GM18526 (cell line): ENCODE measurements around the gene PAX6.

Source experiments
- POLR2A ChIP-seq: IDR thresholded peaks from 3 replicates; pipeline ENCODE4 v1.6.1; 2011; ENCODE audit not compliant: insufficient read length; ENCODE audit errors: extremely low read depth

PAX6 gene

DNA sequence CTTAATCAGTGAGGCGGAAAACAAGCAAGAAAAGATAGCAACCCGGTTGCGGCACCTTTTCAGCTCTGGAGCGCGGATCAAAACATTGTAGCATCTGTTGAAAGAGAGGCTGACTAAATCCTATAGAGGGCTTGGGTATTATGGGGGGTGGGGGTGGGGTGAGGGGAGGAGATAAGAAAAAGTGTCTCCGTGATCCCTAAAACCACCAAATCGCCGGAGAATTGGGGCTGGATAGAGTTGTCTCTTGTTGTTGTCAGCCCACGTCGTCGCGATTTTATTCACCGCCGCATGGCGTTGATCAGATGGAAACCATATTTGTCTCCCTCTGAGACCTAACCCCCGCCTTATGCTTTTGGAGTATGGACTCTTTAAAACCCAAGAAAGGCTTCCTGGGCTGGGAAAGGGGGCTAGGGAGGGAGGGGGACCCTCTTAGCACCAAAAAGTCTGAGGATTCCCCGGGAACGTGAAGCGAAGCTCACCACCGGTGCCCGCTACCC lies 13.0 kb downstream of the PAX6 start:
- no peak for TF ChIP-seq POLR2A

- no peak for TF ChIP-seq POLR2A
These were observed 13.7 kb downstream of the PAX6 start for GRCh38 chr11:31797190-31798056.

DNA sequence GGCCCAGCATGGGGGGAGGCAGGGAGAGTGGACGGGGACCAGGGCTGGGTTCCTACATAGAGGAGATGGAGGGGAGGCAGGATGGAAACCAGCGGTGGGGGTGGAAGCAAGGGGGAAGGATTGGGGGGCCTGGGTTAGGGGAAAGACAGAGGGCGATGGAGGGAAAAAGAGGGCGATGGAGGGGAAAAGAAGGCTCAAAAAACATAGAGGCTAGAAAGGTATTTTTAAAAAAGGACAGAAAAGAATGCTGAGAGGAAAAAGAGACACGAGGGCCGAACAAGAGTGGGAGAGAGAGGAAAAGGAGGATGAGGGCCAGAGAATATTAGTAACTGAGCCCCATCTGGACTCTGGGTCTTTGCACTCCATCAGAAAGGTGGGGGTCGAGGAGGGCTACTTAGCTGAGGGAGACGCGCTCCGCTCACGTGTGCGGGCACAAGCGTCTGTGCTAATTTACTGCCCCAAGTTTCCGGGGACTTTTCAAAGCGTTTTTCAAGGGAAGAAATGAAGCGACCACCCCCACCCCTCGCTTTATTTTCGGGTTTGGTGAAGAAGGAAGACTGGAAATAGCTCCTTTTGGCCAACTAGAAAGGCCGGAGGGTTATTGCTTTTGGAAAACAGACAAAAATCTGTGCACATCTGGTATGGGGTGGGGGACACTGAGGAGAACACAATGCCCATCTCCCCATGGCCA lies 14.5 kb downstream of the PAX6 start:
- TF ChIP-seq POLR2A, result no peak

GRCh38 chr11:31795706-31796498 lies 15.2 kb downstream of the PAX6 start:
- no peak for TF ChIP-seq POLR2A

DNA sequence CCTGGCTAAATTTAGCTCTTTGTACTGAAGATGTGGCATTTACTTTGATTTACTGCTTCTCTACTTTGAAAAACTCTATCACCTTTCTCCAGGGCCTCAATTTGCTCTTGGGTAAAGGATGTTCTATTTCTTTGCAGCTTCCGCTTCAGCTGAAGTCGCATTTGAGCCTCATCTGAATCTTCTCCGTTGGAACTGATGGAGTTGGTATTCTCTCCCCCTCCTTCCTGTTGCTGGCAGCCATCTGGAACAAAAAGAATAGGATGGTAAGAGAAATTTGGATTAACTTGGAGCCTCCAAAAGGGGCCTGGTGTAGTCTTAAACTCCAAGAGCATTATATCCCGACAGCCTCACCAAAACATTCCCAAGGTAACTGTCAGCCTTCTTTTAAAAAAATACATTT lies 16.6 kb downstream of the PAX6 start:
- TF ChIP-seq POLR2A, result no peak

- TF ChIP-seq POLR2A, result no peak
These were observed 17.9 kb downstream of the PAX6 start for GRCh38 chr11:31793264-31793663.

- no peak for TF ChIP-seq POLR2A
These were observed 18.7 kb downstream of the PAX6 start for GRCh38 chr11:31792456-31792855.

GRCh38 chr11:31792036-31792435 lies 19.1 kb downstream of the PAX6 start:
- no peak for TF ChIP-seq POLR2A

DNA sequence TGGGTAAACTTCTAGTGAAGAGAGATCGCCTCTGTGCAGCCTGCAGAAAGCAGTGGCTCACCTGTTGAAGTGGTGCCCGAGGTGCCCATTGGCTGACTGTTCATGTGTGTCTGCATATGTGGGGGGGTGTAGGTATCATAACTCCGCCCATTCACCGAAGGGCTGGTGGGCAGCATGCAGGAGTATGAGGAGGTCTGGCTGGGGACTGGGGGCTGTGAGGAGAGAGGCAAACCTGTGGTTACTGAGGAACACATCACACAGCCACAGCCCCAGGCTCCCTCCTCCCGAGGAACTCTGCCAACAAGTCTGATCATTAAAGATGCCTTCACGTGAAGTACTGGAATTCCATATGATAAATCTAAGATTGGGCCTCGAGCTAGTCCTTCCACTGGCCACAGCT lies 20.5 kb downstream of the PAX6 start:
- TF ChIP-seq POLR2A, result no peak

DNA sequence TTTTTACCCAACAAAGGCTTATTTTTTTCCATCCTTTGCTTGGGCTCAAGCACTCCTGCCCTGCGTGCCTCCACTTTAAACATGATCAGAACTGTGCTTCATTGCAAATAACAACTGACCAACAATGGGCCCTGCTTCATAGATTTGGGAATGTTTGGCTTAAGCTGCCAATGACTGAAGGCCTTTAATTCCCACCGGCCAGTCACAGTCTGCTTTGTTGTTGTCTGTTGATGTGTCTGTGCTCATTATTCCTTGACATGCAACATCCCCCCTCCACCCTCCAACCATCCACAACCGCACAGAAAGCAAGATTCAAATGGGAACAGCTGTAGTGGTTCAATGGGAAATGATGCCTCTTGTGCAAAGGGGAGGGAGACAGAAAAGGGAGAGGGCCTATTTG lies 23.0 kb downstream of the PAX6 start:
- no peak for TF ChIP-seq POLR2A

DNA sequence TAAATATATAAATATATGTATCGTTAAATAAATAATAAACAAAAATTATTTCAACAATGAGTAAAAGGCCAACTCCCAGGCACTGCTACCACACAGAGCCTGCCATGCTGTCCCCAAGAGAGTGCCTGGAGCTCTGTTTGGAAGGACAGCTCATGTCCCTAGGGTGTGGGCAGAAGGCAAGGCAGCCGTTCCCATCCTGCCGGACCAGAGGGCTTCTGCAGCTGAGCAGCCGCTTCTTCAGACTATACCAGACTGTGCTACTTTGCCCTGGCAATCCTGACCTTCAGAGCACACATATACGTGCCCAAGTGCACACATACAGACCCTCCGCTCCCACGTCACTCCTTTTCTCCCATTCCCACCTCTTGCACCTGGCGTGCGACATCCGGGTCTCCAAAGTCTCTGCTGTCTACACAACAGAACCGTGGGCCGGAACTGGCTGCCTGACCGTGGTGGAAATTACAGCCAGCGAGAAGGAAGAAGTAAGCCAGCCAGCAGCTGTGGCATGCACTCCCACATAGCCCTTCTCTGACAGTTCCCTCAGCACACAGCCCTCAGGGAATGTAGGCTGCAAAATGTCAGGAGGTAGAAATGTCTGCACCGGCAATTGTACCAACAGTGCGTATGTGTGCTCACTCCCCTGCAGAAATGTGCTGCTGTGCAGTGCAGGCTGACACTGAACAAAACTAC lies 24.0 kb downstream of the PAX6 start:
- no peak for TF ChIP-seq POLR2A

- no peak for TF ChIP-seq POLR2A
These were observed 26.5 kb downstream of the PAX6 start for GRCh38 chr11:31784611-31785010.

GRCh38 chr11:31783252-31783651 lies 27.9 kb downstream of the PAX6 start:
- TF ChIP-seq POLR2A, result no peak

DNA sequence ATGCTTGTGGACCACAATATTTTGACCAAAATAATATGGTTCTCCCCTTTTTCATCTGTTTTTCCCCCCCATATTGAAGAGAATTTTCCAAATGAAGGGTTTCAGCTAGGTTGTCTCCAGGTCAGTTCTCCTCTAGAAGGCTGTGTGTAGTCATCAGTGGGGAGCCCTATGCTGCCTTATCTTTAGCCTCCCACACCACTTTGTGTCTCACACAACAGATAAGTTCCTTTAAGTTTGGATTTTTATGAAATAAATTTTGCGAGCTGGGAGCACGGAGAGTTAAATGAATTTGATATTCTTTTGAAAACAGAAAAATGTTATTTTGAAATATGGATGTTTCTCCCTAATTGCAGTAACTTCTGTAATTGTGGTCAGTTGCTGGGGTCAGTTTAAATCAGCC lies 28.9 kb downstream of the PAX6 start:
- TF ChIP-seq POLR2A, result no peak

DNA sequence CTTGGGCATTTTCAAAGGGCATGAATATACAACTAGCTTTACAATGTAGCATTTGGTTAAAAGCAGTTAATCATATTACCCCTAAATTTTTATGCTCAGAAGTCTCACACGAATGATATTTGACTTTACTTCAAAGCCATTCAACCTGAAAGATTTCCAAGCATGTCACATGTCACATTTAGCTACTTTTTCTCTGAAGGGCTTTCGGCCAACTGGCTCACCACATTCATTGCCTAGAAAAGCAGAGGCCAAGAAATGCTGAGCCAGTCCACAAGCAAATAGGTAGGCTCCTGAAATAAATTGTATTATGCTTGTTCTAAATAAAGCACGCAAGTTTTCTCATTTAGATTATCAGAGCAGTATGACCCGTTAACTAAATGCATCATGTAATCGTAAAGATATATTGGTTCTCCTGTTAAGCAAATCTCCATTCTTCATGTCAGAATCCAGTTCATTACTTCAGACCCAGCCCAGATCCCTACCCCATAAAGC lies 30.6 kb downstream of the PAX6 start:
- no peak for TF ChIP-seq POLR2A
